GM19025 (cell line): Measurements from ENCODE around the gene CCDC24.

Experiments used
- ATAC-seq: cut with Tn5 transposase; IDR thresholded peaks from one replicate; pipeline ENCODE4 v1.9.1; 2021; ENCODE audit warnings: mild to moderate bottlenecking, low read depth, moderate library complexity; ENCODE audit not compliant: unreplicated experiment

Gene CCDC24

GRCh38 chr1:44036409-44037139 lies 45.2 kb downstream of the CCDC24 start:
- no peak for ATAC-seq

- ATAC-seq, result no peak
These were observed 45.8 kb downstream of the CCDC24 start for GRCh38 chr1:44037154-44037553.

GRCh38 chr1:44038876-44039657 lies 47.7 kb downstream of the CCDC24 start:
- no peak for ATAC-seq

- no peak for ATAC-seq
These were observed 49.0 kb downstream of the CCDC24 start for GRCh38 chr1:44040418-44040817.

GRCh38 chr1:44040846-44041245 lies 49.4 kb downstream of the CCDC24 start:
- ATAC-seq, result no peak

- ATAC-seq, result no peak
These were observed 52.0 kb downstream of the CCDC24 start for GRCh38 chr1:44043176-44044070.

GRCh38 chr1:44044071-44044801 lies 52.8 kb downstream of the CCDC24 start:
- ATAC-seq, result no peak

GRCh38 chr1:44045064-44045463 lies 53.7 kb downstream of the CCDC24 start:
- no peak for ATAC-seq
